GM21526 (cell line): ENCODE results near the gene POLR3F.
"Not testable (repeated sequence)": the region's sequence is repeated elsewhere in the genome, so short reads cannot be mapped to it uniquely, and the experiment has no call there.

Source experiments
- ATAC-seq: cut with Tn5 transposase; IDR thresholded peaks from one replicate; pipeline ENCODE4 v1.9.1; 2021; ENCODE audit warnings: moderate library complexity; ENCODE audit not compliant: unreplicated experiment, low FRiP score

POLR3F gene

DNA sequence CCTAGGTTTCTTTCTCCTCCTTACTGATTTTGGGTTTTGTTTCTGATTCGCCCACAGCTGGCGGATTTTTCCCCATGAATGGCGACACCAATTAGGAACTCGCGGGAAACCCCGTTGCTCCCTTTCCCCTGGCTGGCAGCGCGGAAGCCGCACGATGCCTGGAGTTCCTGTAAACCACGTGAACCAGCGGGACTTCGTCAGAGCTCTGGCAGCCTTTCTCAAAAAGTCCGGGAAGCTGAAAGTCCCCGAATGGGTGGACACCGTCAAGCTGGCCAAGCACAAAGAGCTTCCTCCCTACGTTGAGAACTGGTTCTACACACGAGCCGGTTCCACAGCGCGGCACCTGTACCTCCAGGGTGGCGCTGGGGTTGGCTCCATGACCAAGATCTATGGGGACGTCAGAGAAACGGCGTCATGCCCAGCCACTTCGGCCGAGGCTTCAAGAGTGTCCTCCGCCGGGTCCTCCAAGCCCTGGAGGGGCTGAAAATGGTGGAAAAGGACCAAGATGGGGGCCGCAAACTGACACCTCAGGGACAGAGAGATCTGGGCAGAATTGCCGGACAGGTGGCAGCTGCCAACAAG is 37.4 kb downstream of the POLR3F start:
- ATAC-seq: no peak

DNA sequence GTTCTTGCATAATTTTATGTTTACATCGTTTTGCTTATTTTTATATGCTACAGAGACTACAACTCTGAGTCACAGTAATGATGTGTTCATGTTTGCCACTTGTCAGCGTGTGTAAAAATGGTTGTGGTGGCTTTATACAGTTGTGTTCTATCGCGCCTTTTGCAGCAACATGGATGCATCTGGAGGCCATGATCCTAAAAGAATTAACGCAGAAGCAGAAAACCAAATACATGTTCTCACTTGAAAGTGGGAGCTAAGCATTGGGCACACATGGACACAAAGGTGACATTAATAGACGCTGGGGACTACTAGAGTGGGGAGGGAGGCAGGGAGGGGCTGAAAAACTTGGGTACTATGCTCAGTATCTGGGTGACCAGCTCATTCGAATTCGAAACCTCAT is 39.6 kb downstream of the POLR3F start:
- ATAC-seq: no peak

DNA sequence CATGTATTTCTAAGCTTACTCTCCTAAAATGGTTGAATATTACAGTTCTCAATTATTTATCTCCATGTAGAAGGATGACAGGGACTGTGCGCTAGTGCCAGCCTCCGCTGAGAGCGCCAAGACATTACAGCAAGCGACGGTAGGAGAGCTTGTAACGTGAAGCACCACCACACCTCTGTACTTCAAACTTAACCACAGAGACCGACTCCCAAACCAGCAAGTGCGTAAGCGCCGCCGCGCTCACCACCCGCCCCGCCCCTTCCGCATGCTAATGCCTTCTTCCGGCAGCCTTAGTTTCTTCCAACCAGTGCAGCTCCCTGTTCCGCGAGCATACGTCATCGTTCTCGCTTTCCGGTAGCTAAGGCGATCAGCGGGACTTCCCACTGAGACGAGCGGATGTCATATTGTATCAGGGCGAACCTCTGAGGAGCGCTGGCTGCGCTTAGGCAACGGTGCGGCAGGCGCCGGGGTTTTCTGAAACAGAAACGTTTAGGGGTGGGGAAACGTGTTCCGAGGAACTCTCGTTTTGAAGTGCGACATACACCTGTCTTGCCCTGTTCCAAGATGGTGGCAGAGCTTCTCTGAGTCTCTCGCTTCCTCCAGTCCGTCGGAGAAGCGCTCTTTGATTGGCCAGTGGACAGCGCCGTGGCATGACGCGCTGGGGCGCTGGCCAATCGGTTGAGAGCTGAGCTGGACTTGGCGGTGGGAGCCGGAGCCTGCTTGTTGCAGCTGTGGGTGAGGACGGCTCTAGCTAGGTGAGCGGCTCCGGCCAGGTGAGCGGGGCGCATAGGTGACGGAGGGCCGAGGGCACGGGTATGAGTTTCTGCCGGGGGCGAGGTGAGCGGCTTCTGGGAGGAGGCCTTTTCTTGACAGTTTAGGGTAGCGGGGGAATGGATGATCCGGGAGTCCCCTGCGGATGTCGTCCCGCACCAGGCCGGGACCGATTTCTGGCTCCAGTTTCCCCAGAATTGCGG is 40.3 kb downstream of the POLR3F start, which contains the start of gene SEC23B:
Gene SEC23B, plus strand, starts transcription at position 723 of the 974 bp plus-strand sequence. CDS start 2,896 bp downstream, outside the sequence.
- peak; percentile 94 for ATAC-seq

DNA sequence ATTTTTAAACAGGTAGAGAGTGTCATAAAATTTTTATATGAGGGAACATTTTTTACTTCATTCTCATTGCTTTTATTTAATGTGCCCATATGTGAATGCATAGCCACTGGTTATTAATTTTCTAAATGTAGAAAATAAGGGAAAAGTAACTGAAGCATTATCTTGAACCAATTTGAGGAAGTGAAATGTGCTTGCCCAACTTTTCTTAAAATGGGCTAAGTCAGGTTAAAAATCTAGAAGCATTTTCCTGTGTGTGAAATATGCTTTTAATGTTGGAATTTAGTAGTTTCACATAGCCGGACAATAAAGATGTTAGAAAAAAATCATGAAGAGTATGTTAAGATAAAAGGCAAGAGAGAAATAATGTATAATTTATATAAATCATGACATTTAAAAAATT is 44.4 kb downstream of the POLR3F start:
- ATAC-seq: no peak

DNA sequence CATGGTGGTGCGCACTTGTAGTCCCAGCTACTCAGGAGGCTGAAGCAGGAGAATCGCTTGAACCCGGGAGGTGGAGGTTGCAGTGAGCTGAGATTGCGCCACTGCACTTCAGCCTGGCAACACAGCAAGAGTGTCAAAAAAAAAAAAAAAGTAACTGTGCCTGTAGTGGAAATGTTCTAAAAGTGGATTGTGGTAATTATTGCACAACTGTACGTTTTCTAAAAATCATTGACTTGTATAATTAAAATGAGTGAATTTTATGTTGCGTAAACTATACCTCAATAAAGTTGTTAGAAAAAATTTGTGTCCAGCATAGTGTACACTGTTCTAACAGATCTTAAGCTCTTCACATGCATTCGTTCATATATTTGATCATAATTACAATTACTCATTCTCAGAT is 46.0 kb downstream of the POLR3F start:
- ATAC-seq: no peak

DNA sequence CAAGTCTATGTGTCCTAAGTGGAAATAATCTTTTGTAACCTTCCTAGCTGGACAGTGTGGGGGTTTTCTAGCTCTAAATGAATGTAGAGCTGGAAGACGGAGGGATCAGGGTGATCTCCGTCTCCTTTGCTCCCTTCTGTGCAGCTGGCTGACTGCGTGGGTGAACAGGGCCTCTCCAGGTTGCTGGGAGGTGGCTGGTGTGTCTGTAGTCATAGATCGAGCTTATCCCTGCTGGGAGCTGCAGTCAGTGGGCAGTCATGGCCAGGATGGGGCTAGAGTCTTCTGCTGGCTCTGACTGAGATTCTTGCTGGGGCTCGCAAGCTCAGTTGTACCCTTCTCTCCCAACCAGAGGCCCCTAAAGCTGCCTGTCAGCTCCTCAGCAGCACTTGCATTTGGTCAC is 46.9 kb downstream of the POLR3F start:
- no peak for ATAC-seq

DNA sequence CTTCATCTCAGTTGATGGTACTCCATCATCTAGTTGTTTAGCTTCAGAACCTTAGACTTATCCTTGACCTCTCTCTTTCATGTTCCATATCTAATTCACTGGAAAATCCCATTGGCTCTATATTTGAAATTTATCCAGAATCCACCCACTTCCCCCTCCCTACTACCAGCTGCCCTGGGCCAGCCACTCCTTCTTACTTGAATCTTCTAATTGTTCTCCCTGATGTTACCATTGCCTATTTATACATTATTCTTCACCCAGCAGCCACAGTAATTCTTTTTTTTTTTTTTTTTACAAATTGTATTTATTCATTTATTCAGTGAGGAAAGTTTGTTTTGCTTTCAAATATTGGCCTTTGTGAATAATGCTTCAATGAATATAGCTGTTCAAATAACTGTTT is 48.8 kb downstream of the POLR3F start:
- no peak for ATAC-seq

DNA sequence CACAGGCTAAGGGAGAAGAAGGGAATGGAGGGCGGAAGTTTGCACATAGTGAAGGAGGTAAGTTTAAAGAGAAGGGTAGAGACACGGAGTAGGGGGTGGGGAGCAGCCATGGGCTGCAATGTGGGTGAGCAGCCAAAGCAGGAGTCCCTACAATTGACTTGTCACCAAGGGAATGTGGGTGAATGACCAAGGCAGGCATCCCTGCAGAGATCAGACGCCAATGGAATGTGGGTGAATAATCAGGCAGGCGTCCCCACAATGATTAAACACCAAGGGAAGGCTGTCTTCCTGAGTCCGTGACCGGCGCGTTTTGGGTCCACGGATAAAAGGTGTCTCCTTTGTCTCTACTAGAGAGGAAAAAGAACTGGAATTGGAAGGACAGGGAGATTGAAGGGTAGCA is 54.9 kb downstream of the POLR3F start:
- not testable (repeated sequence) for ATAC-seq

DNA sequence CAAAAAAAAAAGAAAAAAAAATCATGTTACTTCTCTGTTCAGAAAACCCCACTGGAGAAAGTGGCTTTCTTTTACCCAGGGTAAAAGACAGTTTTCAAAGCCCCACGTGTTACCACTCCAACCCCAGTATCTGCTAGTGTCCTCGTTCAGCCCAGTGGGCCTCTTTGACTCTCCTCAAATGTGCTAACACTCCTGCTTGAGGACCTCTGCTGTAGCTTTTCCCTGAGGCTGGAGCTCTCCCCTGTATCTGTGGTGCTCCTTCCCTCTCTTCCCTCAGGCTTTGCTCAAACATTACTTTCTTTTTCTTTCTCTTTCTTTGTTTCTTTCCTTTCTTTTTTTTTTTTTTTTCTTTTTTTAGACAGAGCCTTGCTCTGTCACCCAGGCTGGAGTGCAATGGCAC is 55.9 kb downstream of the POLR3F start:
- ATAC-seq: no peak

DNA sequence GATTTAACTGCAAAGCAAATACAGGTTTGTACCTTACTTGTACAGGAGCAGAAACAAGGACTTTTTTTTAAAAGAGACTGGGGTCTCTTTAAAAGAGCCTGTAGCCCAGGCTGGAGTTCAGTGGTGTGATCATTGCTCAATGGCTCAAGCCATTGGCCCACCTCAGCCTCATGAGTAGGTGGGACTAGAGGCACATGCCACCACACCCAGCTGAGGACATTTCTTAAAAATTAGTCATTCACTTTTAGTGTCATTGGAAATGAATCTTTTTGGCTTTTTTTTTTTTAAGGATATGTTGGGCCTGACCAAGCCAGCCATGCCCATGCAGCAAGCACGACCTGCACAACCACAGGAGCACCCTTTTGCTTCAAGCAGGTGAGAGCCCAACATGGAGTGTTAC is 57.5 kb downstream of the POLR3F start:
- ATAC-seq: no peak

DNA sequence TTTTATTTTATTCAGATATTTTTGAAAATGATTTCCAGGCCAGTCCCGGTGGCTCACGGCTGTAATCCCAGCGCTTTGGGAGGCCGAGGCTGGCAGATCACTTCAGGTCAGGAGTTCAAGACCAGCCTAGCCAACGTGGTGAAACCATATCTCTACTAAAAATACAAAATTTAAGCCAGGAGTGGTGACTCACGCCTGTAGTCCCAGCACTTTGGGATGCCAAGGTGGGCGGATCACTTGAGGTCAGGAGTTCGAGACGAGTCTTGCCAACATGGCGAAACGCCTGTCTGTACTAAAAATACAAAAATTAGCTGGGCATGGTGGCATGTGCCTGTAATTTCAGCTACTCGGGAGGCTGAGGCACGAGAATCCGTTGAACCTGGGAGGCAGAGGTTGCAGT is 59.6 kb downstream of the POLR3F start:
- not testable (repeated sequence) for ATAC-seq

DNA sequence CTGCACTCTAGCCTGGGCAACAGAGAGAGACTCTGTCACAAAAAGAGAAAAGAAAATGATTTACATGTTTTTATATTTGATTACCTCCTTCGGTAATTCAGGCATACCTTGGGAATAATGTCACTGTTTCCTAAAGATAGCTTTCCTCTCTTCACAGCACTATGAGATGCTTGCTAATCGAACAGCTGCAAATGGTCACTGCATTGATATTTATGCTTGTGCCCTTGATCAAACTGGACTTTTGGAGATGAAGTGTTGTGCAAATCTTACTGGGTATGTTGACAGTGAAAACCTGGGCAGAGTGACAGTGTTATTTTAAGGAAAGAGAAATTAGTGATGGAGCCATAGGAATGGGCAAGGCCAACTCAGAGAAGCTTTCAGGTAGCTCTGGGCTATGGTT is 60.1 kb downstream of the POLR3F start:
- no peak for ATAC-seq

DNA sequence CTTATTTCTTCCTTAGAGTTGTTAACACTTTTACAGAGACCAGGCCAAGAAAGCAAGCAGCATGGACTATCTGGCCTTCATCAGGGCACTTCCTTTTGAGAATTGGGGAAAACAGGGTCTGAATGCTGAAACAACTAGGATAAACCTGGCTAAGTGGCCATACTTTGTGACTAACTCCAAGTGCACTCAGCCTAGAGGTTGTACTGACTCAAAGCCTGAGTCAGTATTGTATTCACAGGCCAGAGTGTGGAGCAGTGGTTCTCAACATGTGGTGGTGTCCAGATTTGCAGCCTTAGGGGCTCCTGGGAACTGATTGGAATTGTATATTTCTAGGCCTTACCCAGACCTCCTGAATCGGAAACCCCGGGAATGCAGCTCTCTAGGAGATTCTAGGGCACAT is 60.6 kb downstream of the POLR3F start:
- ATAC-seq: no peak

DNA sequence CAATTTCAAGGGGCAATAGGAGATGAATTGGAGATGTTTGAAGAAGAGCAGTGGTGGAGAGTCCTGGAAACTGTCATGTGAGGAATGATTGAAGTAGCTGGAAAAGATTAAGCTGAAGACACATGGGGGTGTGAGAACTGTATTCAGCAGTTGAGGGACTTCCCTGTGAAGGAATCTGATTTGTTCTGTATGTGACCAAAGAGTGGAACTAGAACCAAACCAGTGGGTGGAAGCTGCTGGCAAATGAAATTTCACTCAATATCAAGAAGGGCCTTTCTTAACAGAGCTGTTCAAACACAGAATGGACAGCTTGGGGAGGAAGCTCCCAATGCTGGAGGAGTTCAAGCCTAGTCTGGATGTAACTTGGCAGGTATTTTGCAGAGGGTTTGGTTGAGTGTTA is 61.9 kb downstream of the POLR3F start:
- ATAC-seq: no peak

DNA sequence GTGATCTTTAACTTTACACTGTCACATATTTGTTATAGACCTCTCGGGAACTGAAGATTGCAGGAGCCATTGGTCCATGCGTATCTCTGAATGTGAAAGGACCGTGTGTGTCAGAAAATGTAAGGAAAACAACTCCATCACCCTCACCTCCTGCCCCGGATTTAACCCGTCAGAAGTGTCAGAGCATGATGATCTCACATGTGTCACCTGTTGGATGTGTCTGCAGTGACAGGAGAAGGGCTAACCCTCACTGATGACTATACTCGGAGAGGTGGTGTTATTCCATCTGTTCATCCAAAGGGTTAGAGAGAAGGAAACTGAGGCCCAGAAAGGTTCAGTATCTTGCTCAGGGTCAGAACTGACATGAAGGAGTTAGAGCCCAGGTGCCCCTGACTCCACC is 65.4 kb downstream of the POLR3F start:
- no peak for ATAC-seq

DNA sequence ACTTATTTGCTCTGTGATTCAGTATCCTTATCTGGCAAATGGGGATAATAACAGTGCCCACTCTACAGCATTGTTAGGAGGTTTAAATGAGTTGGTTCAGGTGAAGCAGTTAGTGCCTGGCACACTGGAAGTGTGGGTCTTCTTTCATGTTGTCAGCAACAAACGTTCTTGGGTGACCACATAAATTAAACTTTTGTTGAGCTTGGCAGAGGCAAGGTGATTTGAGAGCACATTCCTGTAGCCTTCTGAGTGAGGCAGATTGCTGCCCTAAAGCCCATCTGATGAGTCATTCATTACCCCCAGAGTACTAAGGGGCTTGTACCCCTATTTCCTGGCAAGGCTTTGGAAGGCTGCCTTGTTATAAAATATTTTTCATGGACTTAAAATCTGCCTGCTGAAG is 66.3 kb downstream of the POLR3F start:
- ATAC-seq: no peak

DNA sequence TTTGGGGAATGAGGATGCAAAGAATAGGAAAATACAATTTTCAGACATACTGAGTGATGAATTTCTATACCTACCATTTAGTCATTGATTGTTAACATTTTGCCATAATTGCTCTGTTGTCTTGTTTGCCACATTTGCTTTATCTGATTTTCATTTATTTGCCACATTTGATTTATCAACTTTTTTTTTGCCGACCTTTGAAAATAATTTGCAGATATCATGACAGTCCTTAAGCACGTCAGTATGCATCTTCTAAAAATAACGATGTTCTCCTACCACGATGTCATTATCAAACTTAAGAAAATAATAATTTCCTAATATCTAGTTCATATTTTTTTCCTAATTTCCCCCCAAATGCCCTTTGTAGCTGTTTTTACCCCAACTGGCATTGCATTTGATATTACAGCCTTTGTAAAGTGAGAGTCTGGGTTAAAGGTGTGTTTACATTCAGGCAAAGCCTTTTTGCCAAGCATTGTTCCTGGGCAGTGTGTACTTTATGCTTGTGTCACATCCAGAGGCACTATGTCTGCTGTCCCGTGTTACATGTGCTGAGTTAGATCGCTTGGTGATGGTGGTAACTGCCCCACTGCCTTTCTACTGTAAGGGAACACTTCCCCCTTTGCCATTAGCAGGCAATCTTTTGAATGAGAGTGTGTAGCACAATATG is 66.9 kb downstream of the POLR3F start:
- no peak for ATAC-seq
